ENCODE results near the gene DNLZ. TPM values are rescaled to one million over a fixed set of nuclear protein-coding genes. Genes with fewer than 3 reads are reported as not detected.

The DNLZ gene
- total RNA-seq, 2 experiments from 2014 or later, result 15.4 to 17.0 TPM

DNA sequence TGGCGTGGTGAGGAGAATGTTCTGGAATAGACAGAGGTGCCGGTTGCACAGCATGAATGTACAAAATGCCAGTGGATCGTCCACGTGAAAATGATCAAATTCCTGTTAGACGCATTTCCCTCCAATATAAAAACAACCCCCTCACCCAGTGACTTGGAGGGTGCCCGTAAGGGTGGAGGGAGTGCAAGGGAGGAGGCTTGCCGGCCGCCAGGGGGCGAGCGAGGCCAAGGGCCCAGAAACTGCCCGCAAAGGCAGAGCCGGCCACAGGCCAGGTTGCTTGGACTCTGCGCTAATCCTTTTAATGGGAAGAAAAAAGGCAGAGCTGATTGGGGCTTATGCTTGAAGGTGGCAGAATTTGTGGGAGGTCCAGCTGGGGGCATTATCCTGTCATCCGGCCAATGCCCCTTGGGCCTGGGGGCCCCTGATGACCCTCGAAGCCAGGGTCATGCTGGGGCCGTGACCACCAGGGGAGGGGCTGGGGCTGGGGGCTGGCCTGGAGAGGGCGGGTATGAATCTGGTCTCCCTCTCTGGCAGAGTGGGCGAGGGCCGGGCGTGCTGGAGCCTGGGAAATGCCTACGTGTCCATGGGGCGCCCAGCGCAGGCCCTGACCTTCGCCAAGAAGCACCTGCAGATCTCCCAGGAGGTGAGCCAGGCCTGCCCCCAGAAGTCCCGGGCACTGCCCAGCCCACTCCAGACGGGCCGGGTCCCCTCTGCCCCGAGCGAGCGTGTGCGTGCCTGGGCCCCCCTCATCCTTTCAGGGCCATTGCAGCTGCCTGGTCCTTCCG lies 24.2 kb downstream of the DNLZ start:
- POLR2A ChIA-PET, result no interaction called here

DNA sequence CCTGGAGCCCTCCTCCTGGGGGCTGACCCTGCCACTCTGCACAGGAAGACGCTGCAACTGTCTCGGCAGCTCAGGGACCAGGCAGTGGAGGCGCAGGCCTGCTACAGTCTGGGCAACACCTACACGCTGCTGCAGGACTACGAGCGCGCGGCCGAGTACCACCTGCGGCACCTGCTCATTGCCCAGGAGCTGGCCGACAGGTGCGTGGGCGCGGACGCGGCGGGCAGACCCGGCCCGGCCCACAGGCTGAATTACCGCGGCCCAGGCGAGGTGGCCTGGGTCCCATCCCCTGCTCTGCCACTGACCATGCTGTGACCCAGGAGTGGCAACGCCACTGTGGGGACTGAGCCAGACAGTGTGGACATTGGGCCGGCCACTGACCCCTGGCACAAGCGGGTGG lies 25.0 kb downstream of the DNLZ start:
- H3K27ac Mint-ChIP-seq, result no peak overlapping the region

More for the DNA sequence above, 24.2 kb downstream of the DNLZ start:
- H3K9me3 Mint-ChIP-seq, result no peaks in the 10 kb centered on the region
- no peaks in the 10 kb centered on the region for H3K36me3 Mint-ChIP-seq
- H3K27me3 Mint-ChIP-seq, result no peaks in the 10 kb centered on the region
- DNase-seq (no peak), ATAC-seq (ENCODE audit: low read depth) (no peak)
- no peaks in the 10 kb centered on the region for H3K4me1 Mint-ChIP-seq
- no peak overlapping the region for H3K4me3 Mint-ChIP-seq
- H3K27ac Mint-ChIP-seq, result no peak overlapping the region

DNA sequence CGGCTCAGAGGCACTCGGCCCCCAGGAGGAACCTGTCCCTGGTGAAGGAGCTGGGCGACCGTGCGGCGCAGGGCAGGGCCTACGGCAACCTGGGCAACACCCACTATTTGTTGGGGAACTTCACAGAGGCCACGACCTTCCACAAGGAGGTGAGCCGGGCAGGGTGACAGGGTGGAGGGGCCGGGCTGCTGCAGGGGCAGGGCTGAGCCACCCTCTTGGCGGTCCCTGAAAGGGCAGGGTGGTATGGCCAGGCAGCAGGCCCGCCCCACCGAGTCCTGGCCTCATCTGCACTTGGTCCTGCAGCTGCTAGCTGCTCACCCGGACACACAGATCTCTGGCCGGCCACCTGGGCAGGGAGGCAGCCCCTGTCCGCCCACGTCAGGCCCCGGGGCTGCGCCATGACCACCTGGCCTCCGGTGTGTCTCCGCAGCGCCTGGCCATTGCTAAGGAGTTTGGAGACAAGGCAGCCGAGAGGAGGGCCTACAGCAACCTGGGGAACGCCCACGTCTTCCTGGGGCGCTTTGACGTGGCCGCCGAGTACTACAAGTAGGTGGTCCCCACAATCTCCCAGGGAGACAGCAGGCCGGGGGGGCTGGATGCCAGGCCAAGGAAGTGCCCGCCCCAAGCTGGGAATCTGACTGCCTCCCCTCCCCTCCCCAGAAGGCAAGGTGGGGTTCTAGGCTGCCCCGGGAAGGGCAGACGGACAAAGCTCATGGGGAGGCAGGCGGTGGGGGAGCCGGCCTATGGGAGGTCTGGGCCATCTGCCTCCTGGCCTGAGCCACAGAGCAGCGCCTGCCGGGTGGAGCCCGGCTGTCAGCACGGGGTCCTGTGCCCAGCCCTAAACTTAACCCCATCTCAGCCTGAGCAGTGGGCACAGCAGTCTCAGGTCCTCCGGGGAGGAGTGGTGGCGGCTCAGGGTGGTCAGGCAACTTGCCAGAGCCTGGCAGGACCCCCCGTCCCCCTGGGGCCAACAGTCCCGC lies 25.8 kb downstream of the DNLZ start:
- Mint-ChIP-seq H3K4me1 (no peaks in the 10 kb centered on the region), H3K9me3 (no peaks in the 10 kb centered on the region), H3K27me3 (no peaks in the 10 kb centered on the region), H3K27ac (no peak overlapping the region), H3K36me3 (no peaks in the 10 kb centered on the region), H3K4me3 (no peak overlapping the region)
- ATAC-seq (ENCODE audit: low read depth) (no peak), DNase-seq (no peak)
- POLR2A ChIA-PET, result no interaction called here

More for the DNA sequence above, 25.0 kb downstream of the DNLZ start:
- no peak overlapping the region for H3K4me3 Mint-ChIP-seq
- H3K9me3 Mint-ChIP-seq, result no peaks in the 10 kb centered on the region
- no peaks in the 10 kb centered on the region for H3K36me3 Mint-ChIP-seq
- DNase-seq, result no peak
- ATAC-seq (ENCODE audit: low read depth), result no peak
- POLR2A ChIA-PET, result no interaction called here
- no peaks in the 10 kb centered on the region for H3K27me3 Mint-ChIP-seq
- no peaks in the 10 kb centered on the region for H3K4me1 Mint-ChIP-seq

DNA sequence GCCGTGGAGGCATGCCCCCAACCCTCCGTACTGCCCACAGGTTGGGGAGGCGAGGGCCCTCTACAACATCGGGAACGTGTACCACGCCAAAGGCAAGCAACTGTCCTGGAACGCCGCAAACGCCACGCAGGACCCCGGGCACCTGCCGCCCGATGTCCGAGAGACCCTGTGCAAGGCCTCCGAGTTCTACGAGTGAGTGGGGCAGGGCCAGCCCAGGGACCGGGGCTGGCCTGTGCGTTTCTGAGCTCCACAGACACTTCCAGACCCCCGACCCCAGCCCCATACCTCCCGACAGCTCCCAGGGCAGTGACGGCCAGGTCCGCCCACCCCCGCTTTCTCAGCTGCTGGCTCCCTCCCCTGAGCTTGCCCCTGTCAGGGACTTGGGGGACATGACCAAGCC lies 26.7 kb downstream of the DNLZ start:
- ATAC-seq (ENCODE audit: low read depth), result no peak
- Mint-ChIP-seq H3K27ac (no peak overlapping the region), H3K36me3 (no peaks in the 10 kb centered on the region), H3K27me3 (no peaks in the 10 kb centered on the region), H3K4me1 (no peaks in the 10 kb centered on the region), H3K4me3 (no peak overlapping the region), H3K9me3 (no peaks in the 10 kb centered on the region)
- POLR2A ChIA-PET, result no interaction called here
- no peak for DNase-seq

DNA sequence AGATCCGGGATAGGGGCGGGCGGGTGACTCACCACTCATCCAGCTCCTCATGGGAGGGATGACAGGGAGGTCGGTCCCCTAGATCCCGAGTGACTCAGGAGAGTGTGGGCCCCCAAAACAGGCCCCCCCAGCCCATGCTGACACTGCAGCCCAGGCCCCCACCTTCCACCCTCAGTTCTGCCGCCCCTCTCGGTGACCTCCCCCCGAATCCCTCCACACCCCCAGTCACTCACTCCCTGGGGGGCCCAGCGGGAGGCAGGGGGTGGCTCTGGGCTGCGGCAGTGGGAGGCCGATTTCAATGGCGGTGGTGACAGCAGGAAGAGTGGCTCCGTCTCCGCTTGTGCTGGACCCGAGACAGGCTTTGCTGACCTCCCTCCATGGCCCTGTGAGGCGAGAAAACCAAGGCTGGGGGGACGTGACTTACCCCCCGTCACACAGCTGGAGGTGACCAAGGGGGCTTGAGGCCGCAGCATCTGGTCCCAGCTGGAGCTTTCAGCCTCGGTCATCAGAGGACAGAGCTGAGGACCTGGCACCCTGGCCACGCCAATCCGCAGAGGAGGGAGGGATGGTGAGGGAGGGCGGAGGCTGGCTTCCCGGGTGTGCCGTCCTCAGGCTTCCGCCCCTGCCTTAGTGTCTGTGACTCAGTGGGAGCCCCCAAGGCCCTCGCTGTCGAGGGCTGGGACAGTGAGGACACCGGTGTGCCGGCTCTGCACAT lies 27.2 kb downstream of the DNLZ start:
- ATAC-seq (ENCODE audit: low read depth) (no peak), DNase-seq (no peak)
- H3K4me1 Mint-ChIP-seq, result no peaks in the 10 kb centered on the region
- no peak overlapping the region for H3K4me3 Mint-ChIP-seq
- POLR2A ChIA-PET, result no interaction called here
- no peaks in the 10 kb centered on the region for H3K36me3 Mint-ChIP-seq
- H3K9me3 Mint-ChIP-seq, result no peaks in the 10 kb centered on the region
- no peaks in the 10 kb centered on the region for H3K27me3 Mint-ChIP-seq
- H3K27ac Mint-ChIP-seq, result no peak overlapping the region

DNA sequence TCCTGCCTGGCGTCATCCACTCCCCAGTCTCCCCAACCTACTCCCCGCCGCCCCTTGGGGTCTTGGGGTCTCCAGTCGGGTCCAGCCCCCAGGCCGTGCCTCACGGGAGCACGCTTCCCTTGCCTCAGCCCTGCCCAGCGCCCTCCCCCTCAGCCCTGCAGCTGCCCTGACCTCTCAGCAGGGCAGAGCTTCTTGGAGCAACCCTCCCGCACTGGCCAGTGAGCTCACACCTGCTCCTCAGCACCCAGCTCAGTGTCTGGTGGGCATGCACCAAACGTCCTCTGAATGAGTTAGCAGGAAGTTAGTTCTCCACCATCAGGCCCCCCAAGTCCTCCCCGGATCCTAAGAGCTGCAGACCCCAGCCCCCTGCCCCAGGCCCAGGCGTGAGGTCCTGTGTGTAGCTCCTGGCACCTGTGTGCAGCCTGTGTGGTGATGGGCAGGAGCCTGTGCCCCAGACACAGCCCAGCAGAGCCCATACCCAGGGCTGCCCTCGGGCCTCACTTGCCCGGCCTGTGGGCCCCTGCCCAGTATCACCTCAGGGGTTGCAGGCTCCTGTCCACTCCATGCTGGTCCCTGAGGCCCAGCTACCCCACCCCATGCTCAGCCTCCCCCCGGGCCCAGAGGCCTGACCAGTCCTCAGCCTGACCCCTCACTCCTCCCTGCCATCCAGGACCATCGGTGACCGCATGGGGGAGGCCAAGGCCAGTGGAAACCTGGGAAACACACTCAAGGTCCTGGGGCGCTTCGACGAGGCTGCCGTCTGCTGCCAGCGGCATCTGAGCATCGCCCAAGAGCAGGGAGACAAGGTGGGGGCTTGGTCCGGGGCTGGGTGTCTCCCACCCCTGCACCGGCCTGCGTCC lies 28.0 kb downstream of the DNLZ start:
- H3K4me1 Mint-ChIP-seq, result no peaks in the 10 kb centered on the region
- POLR2A ChIA-PET, result no interaction called here
- ATAC-seq (ENCODE audit: low read depth) (no peak), DNase-seq (no peak)
- no peaks in the 10 kb centered on the region for H3K9me3 Mint-ChIP-seq
- H3K27me3 Mint-ChIP-seq, result no peaks in the 10 kb centered on the region
- no peak overlapping the region for H3K27ac Mint-ChIP-seq
- H3K36me3 Mint-ChIP-seq, result no peaks in the 10 kb centered on the region
- no peak overlapping the region for H3K4me3 Mint-ChIP-seq

DNA sequence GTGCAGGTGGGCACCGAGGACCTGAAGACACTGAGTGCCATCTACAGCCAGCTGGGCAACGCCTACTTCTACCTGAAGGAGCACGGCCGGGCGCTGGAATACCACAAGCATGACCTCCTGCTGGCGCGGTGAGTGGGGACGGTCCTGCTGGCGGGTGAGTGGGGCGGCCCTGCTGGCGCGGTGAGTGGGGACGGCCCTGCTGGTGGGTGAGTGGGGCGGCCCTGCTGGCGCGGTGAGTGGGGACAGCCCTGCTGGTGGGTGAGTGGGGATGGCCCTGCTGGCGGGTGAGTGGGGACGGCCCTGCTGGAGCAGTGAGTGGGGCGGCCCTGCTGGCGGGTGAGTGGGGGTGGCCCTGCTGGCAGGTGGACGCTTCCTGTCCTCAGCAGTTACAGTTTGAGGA lies 29.0 kb downstream of the DNLZ start:
- no peaks in the 10 kb centered on the region for H3K9me3 Mint-ChIP-seq
- POLR2A ChIA-PET, result no interaction called here
- H3K27me3 Mint-ChIP-seq, result no peaks in the 10 kb centered on the region
- no peaks in the 10 kb centered on the region for H3K36me3 Mint-ChIP-seq
- ATAC-seq (ENCODE audit: low read depth) (no peak), DNase-seq (no peak)
- H3K27ac Mint-ChIP-seq, result no peak overlapping the region
- H3K4me1 Mint-ChIP-seq, result no peaks in the 10 kb centered on the region
- no peak overlapping the region for H3K4me3 Mint-ChIP-seq

DNA sequence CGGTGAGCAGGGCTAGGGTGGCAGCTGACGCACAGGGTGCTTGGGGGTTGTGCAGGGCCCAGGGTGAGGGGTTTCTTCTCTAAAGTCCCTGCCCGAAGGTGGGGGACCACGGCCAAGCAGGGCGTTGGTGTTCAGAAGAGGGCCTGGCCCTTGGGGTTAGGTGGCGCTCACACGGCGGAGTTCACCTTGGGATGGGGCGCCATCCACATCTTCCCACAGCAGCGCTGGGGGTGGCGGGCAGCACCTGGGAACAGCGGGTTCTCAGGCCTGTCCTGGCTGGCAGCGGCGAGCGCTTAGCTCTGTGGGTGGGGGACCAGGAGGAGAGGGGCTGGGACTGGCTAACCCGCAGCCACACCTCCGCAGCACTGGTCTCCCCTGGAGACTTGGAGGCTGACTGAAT lies 30.1 kb downstream of the DNLZ start:
- no peaks in the 10 kb centered on the region for H3K36me3 Mint-ChIP-seq
- no peaks in the 10 kb centered on the region for H3K27me3 Mint-ChIP-seq
- POLR2A ChIA-PET, result interaction anchor here (0.5 kb wide), 1 partner anchor 194 kb away, joined by 5 read pairs; no protein-coding TSS in a partner anchor
- H3K4me3 Mint-ChIP-seq, result no peak overlapping the region
- H3K4me1 Mint-ChIP-seq, result no peaks in the 10 kb centered on the region
- DNase-seq, result no peak
- H3K9me3 Mint-ChIP-seq, result no peaks in the 10 kb centered on the region
- H3K27ac Mint-ChIP-seq, result no peak overlapping the region
- no peak for ATAC-seq (ENCODE audit: low read depth)

DNA sequence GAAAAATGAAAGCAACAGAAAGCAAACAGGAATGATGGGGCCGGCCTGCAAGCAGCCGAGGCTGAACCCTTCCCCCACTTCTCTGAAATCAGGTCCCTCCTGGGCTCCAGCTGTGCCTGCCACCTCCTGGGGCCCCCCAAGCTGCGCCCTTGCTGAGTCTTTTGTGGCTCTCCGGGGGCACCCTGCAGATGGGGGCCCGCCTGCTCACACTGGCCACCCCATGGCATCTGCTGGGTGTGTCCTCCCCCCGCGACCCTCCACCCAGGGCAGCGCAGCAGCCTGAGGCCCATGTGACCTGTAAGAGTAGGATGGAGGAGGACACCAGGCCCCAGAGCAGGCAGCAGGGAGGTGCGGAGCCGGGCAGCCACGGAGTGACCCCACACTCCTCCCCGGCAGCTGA lies 30.5 kb downstream of the DNLZ start:
- Mint-ChIP-seq H3K4me1 (no peaks in the 10 kb centered on the region), H3K4me3 (no peak overlapping the region), H3K36me3 (no peaks in the 10 kb centered on the region), H3K27ac (no peak overlapping the region), H3K27me3 (no peaks in the 10 kb centered on the region), H3K9me3 (no peaks in the 10 kb centered on the region)
- no peak for ATAC-seq (ENCODE audit: low read depth)
- DNase-seq, result no peak
- POLR2A ChIA-PET, result interaction anchor here (0.5 kb wide), 1 partner anchor 193 kb away, joined by 5 read pairs; no protein-coding TSS in a partner anchor

DNA sequence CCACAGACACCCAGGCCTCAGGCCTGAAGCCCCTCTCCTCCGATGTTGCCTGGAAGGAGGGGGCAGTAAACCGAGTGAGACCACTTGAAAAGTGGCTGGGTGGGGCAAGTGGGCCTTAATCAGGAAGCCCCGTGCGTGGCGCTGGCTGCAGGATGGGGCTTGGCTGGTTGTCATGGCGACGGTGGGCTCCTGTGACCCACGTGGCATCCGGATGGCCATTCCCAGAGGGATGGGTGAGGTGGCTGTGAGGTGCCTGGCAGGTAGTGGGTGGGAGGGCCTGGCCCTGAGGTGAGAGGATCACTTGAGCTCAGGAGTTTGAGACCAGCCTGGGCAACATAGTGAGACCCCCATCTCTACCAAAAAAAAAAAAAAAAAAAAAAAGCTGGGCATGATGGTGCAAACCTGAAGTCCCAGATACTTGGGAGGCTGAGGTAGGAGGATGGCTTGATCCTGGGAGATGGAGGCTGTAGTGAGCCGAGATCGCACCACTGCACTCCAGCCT lies 31.0 kb downstream of the DNLZ start:
- no peak for ATAC-seq (ENCODE audit: low read depth)
- Mint-ChIP-seq H3K27ac (no peak overlapping the region), H3K4me3 (no peak overlapping the region)

DNA sequence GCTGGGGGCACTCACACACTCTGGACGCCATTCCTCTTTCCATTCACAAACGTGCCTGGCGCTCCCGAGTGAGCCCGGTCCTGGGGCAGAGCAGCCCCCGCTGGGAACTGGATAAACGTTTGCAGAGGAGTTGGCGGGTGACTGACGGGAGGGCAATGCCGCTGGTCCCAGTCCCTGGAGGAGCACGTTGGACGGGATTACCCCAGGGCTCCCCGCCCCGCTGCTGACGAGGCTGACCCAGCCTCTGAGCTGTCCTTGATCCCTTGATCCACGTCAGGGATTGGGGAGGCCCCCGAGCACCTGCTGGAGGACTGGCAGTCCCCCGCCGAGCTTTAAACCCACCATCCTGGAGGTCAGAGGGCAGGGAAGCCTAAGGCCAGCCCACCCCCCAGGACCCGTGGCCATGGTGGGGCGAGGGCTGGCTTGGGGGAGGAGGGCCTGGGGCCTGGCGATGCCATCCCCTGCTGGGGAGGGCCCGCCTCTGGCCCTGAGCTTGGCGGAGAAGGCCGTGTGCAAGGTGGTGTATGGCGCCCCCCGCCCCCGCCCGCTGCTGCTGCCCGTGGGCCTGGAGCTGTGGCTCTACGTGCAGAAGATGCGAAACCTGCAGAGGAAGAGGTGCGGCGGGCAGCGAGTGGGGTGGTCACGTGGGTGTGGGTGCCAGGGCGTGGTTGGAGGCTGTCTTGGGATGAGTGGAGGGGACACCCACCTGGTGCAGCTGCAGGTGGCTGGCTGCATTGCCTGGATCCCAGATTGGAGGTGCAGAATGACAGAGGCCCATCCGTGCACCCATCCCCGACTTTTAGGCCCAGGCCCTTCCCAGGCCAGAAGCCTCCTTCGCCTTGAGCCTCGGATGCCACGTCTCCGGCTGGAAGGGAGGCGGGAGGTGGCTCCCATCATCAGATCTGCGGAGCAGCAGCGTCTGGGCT lies 31.7 kb downstream of the DNLZ start:
- ATAC-seq (ENCODE audit: low read depth), result no peak
- H3K4me3 Mint-ChIP-seq, result no peak overlapping the region
- no peaks in the 10 kb centered on the region for H3K4me1 Mint-ChIP-seq
- H3K9me3 Mint-ChIP-seq, result no peaks in the 10 kb centered on the region
- no peak for DNase-seq
- H3K27ac Mint-ChIP-seq, result no peak overlapping the region
- no peaks in the 10 kb centered on the region for H3K27me3 Mint-ChIP-seq
- H3K36me3 Mint-ChIP-seq, result no peaks in the 10 kb centered on the region
- POLR2A ChIA-PET, result interaction anchor here (0.7 kb wide), 1 partner anchor 241 kb away, joined by 7 read pairs; no protein-coding TSS in a partner anchor

More for the DNA sequence above, 31.0 kb downstream of the DNLZ start:
- Mint-ChIP-seq H3K36me3 (no peaks in the 10 kb centered on the region), H3K4me1 (no peaks in the 10 kb centered on the region), H3K27me3 (no peaks in the 10 kb centered on the region), H3K9me3 (no peaks in the 10 kb centered on the region)
- POLR2A ChIA-PET, result interaction anchor here (0.7 kb wide), 1 partner anchor 240 kb away, joined by 7 read pairs; no protein-coding TSS in a partner anchor
- no peak for DNase-seq

DNA sequence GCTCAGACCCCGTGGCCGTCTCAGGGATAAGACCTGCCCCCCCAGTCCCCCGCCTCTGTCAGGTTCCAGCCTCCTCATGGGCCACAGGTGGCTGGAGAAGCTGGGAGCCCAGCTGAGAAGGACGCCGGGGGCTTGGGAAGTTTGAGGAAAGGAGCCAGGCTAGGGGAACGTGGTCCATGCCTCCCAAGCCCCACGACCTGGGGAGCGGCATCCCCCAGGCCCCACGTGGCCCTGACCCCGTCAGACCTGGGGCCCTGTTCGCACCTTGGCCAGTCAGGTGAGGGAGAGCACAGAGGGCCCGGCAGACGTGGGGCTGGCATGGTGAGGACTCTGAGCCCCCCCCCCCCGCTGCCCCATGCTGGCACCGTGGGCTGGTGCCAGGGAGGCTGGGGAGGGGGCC lies 32.5 kb downstream of the DNLZ start:
- no peaks in the 10 kb centered on the region for H3K36me3 Mint-ChIP-seq
- DNase-seq (no peak), ATAC-seq (ENCODE audit: low read depth) (no peak)
- POLR2A ChIA-PET, result no interaction called here
- H3K27me3 Mint-ChIP-seq, result no peaks in the 10 kb centered on the region
- H3K4me3 Mint-ChIP-seq, result no peak overlapping the region
- no peaks in the 10 kb centered on the region for H3K4me1 Mint-ChIP-seq
- no peaks in the 10 kb centered on the region for H3K9me3 Mint-ChIP-seq
- H3K27ac Mint-ChIP-seq, result no peak overlapping the region
